CD14-positive monocyte (primary cell): ENCODE results near the gene VWA5B2. TPM values are rescaled to one million over a fixed set of nuclear protein-coding genes. Genes with fewer than 3 reads are reported as not detected.

Experiments
- DNase-seq, 3 donors: peaks; one replicate each; pipeline ENCODE4 v3.0.0-alpha.2; 2011 to 2022
- H2AFZ ChIP-seq: 2 replicates; pipeline ENCODE4 v1.6.0; 2012; ENCODE audit warnings: mild to moderate bottlenecking, low read depth, low read length, inconsistent platforms; ENCODE audit not compliant: insufficient read depth, poor library complexity, severe bottlenecking
- H3K27ac ChIP-seq, 2 donors: 1 replicate in 1 of 2; 2 replicates in 1 of 2; pipeline ENCODE4 v1.5.1; 2012 to 2013; ENCODE audit warnings: low read length in 2 of 2, control low read depth in 1 of 2, inconsistent platforms in 1 of 2, low read depth in 1 of 2, mild to moderate bottlenecking in 1 of 2
- H3K27me3 ChIP-seq, 2 donors: one replicate each; pipeline versions ENCODE4 v1.6.0 to v1.6.1; 2011 to 2013; ENCODE audit warnings: low read length in 2 of 2; ENCODE audit not compliant: control insufficient read depth in 2 of 2, insufficient read depth in 2 of 2
- H3K36me3 ChIP-seq, 2 donors: replicated peaks in 1 of 2; 1 replicate in 1 of 2; 2 replicates in 1 of 2; pipeline versions ENCODE4 v1.5.1 to v1.6.1; 2012 to 2013; ENCODE audit warnings: low read length in 2 of 2, control low read depth in 1 of 2, inconsistent platforms in 1 of 2, mild to moderate bottlenecking in 1 of 2; ENCODE audit not compliant: insufficient read depth in 2 of 2, control insufficient read depth in 1 of 2
- H3K4me1 ChIP-seq, 2 donors: 1 replicate in 1 of 2; 2 replicates in 1 of 2; pipeline versions ENCODE4 v1.5.1 to v1.6.1; 2012 to 2013; ENCODE audit warnings: low read length in 2 of 2, control low read depth in 1 of 2, inconsistent platforms in 1 of 2, mild to moderate bottlenecking in 1 of 2, moderate library complexity in 1 of 2; ENCODE audit not compliant: insufficient read depth in 2 of 2, control insufficient read depth in 1 of 2
- H3K4me2 ChIP-seq: replicated peaks from 2 replicates; pipeline ENCODE3; 2012; ENCODE audit warnings: low read length, moderate library complexity, mild to moderate bottlenecking; ENCODE audit not compliant: poor library complexity, severe bottlenecking; ENCODE audit errors: extremely low read depth
- H3K4me3 ChIP-seq, 3 experiments: fragments of 200-600 bp in 1 of 3; sonication (generic) in 1 of 3; replicated peaks in 1 of 3; 1 replicate in 2 of 3; 2 replicates in 1 of 3; pipeline ENCODE4 v1.5.1; 2011 to 2013; ENCODE audit warnings: low read length in 3 of 3, mild to moderate bottlenecking in 3 of 3, control low read depth in 2 of 3, low read depth in 2 of 3, inconsistent platforms in 1 of 3, moderate library complexity in 1 of 3
- H3K79me2 ChIP-seq: 2 replicates; pipeline ENCODE4 v1.6.0; 2012; ENCODE audit warnings: mild to moderate bottlenecking, control low read depth, inconsistent platforms, low read length, moderate library complexity; ENCODE audit not compliant: insufficient read depth
- H3K9ac ChIP-seq: 2 replicates; pipeline ENCODE4 v1.6.0; 2017; ENCODE audit warnings: low read length, mild to moderate bottlenecking; ENCODE audit not compliant: insufficient read depth, poor library complexity, severe bottlenecking
- H3K9me3 ChIP-seq, 2 donors: replicated peaks in 1 of 2; 1 replicate in 1 of 2; 2 replicates in 1 of 2; pipeline versions ENCODE4 v1.5.1 to v1.6.1; 2012 to 2013; ENCODE audit warnings: low read length in 2 of 2, control low read depth in 1 of 2; ENCODE audit not compliant: control insufficient read depth in 1 of 2, insufficient read depth in 1 of 2
- H4K20me1 ChIP-seq: 2 replicates; pipeline ENCODE4 v1.6.0; 2012; ENCODE audit warnings: mild to moderate bottlenecking, low read length, control low read depth, moderate library complexity; ENCODE audit not compliant: insufficient read depth
- H3K27ac Mint-ChIP-seq, 7 donors: one replicate each; pipeline ENCODE4 v1.8.0; 2020; ENCODE audit warnings: mild to moderate bottlenecking in 7 of 7, mixed read lengths in 7 of 7, moderate library complexity in 6 of 7, inconsistent platforms in 2 of 7
- H3K27me3 Mint-ChIP-seq, 3 donors: one replicate each; pipeline ENCODE4 v1.8.0; 2021 to 2022; ENCODE audit warnings: low read depth in 3 of 3, mild to moderate bottlenecking in 3 of 3, mixed read lengths in 3 of 3, moderate library complexity in 3 of 3, inconsistent platforms in 1 of 3
- H3K36me3 Mint-ChIP-seq, 2 donors: one replicate each; pipeline ENCODE4 v1.8.0; 2020; ENCODE audit warnings: mixed read lengths in 2 of 2, inconsistent platforms in 1 of 2, mild to moderate bottlenecking in 1 of 2
- H3K4me1 Mint-ChIP-seq: one replicate; pipeline ENCODE4 v1.8.0; 2020; ENCODE audit warnings: mild to moderate bottlenecking, mixed read lengths
- H3K4me3 Mint-ChIP-seq, 2 donors: one replicate each; pipeline ENCODE4 v1.8.0; 2020; ENCODE audit warnings: mild to moderate bottlenecking in 2 of 2, mixed read lengths in 2 of 2, moderate library complexity in 1 of 2
- H3K9me3 Mint-ChIP-seq, 7 donors: one replicate each; pipeline ENCODE4 v1.8.0; 2020 to 2022; ENCODE audit warnings: mixed read lengths in 7 of 7, mild to moderate bottlenecking in 6 of 7, moderate library complexity in 6 of 7, inconsistent platforms in 2 of 7
- WGBS: methylation state at CpG from one replicate; pipeline ENCODE4 v1.1.5; 2013; ENCODE audit warnings: missing lambda C conversion rate; ENCODE audit not compliant: insufficient coverage; 5-methylcytosine and 5-hydroxymethylcytosine counted together
- intact Hi-C, 2 donors: fragments of 100-400 bp; cut with micrococcal nuclease; formaldehyde crosslinking; loops; one replicate each; pipeline versions ENCODE4 v1.15.0 to v1.15.1; 2023
- polyA plus RNA-seq, 3 donors: library from polyadenylated mRNA; depleted of rRNA in 1 of 3; unstranded in 2 of 3; stranded (reverse) in 1 of 3; fragments of 300-500 nt in 2 of 3; fragments of >200 nt in 1 of 3; fragmentation: Illumina TruSeq in 2 of 3; gene quantifications; 1 replicate in 2 of 3; 2 replicates in 1 of 3; pipeline ENCODE4 v1.2.3, GENCODE V29; 2012 to 2021
- TF ChIP-seq, protein P1 (sequence below): fragments of 200-600 bp; IDR thresholded peaks from one replicate; pipeline ENCODE4 v1.8.0; 2022; ENCODE audit warnings: antibody characterized with exemption, mild to moderate bottlenecking

VWA5B2 gene
- polyA plus RNA-seq, 3 donors, result 0.32 TPM; not detected in 2

DNA sequence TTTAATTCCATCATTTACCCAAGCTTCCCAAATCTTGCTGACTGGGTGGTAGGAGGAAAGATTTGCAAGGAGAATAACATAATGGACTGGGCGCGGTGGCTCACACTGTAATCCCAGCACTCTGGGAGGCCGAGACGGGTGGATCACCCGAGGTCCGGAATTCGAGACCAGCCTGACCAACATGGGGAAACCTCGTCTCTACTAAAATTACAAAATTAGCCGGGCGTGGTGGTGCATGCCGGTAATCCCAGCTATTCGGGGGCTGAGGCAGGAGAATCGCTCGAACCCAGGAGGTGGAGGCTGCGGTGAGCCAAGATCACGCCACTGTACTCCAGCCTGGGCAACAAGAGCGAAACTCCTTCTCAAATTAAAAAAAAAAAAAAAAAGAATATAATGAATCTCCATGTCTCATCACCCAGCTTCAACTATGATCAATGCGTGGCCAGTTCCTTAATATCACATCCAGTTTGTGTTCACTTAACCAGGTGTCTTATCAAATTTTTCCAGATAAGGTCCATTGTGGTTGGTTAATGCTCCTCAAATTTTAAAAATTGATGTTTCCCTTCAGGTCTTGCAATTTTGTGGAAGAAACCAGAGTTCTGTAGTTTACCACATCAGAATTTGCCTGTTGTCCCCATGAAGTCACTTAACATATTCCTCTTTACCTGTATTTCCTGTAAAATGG lies 44.7 kb upstream of the VWA5B2 start:
- H3K27ac Mint-ChIP-seq, result no peak overlapping the region
- no peaks in the 10 kb centered on the region for H3K27me3 Mint-ChIP-seq
- no peak for DNase-seq
- peaks cover 24% of the 10 kb centered on the region for H3K4me1 Mint-ChIP-seq
- Histone ChIP-seq H3K9me3 (no peaks in the 10 kb centered on the region), H3K4me1 (peaks cover 17 to 25% of the 10 kb centered on the region in 2 donors), H3K27ac (no peak overlapping the region), H3K36me3 (peaks cover 68 to 73% of the 10 kb centered on the region in 2 donors), H3K9ac (no peak overlapping the region), H3K4me2 (no peak overlapping the region), H3K79me2 (peaks cover 36% of the 10 kb centered on the region), H4K20me1 (peaks cover 34% of the 10 kb centered on the region), H3K27me3 (no peaks in the 10 kb centered on the region), H2AFZ (no peak overlapping the region), H3K4me3 (no peak overlapping the region)
- TF ChIP-seq, protein P1, sequence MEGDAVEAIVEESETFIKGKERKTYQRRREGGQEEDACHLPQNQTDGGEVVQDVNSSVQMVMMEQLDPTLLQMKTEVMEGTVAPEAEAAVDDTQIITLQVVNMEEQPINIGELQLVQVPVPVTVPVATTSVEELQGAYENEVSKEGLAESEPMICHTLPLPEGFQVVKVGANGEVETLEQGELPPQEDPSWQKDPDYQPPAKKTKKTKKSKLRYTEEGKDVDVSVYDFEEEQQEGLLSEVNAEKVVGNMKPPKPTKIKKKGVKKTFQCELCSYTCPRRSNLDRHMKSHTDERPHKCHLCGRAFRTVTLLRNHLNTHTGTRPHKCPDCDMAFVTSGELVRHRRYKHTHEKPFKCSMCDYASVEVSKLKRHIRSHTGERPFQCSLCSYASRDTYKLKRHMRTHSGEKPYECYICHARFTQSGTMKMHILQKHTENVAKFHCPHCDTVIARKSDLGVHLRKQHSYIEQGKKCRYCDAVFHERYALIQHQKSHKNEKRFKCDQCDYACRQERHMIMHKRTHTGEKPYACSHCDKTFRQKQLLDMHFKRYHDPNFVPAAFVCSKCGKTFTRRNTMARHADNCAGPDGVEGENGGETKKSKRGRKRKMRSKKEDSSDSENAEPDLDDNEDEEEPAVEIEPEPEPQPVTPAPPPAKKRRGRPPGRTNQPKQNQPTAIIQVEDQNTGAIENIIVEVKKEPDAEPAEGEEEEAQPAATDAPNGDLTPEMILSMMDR, result no peak
- peaks cover 78% of the 10 kb centered on the region in 2 donors for H3K36me3 Mint-ChIP-seq
- no CpG with 5 or more reads among the region's 18 CpGs for WGBS
- intact Hi-C loops, result loop anchor here (1.0 to 5.0 kb wide), 3 partner anchors 10 to 63 kb away; partner anchors contain the start of genes ALG3 (in 2 of the 2), EEF1AKMT4 (in 2 of the 2) and AP2M1 (in 1 of the 2)
- peak overlapping the region in 1 of 2 donors; percentile 97 for H3K4me3 Mint-ChIP-seq
- H3K9me3 Mint-ChIP-seq, result no peaks in the 10 kb centered on the region

DNA sequence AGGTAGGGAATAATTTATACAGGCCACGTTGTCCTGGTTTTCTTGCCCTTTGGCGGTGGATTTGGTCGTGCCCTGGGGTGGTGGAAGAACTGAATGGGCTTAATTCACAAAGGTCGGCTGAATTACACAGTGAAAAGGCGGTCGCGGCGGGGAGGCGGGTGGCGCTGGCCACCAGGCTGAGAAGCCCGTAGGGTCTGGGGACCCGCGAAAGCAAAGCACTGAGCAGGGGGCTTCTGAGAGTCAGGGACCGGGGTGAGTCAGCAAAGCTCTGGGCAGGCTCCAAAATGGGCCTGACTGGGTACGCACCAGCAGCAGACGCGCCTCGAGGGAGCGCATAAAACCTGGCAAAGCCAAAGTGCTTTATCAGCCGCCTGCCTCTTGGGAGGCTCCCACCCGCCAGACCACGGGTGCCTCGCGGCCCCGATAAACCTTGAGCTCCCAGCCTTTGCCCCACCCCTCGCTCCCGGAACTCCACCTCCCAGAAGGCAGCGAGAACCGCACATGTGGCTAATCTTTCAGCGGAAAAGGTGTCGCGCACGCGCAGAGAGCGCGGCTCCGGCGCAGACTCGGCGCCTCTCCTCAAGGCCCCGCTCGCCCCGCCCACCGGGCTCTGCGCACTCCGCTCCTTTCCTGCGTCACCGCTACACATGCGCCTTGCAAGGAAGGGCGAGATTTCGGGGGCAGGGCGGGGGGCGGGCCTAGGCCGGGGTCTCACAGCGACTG lies 43.8 kb upstream of the VWA5B2 start:
- Histone ChIP-seq H3K9me3 (no peaks in the 10 kb centered on the region), H3K27ac (peak overlapping the region; percentile 82 to 89), H3K4me3 (peak overlapping the region; percentile 60 to 94 (median 83)), H3K27me3 (no peaks in the 10 kb centered on the region), H3K79me2 (peaks cover 39% of the 10 kb centered on the region), H3K36me3 (peaks cover 68 to 73% of the 10 kb centered on the region in 2 donors), H4K20me1 (peaks cover 39% of the 10 kb centered on the region), H2AFZ (peak overlapping the region; percentile 83), H3K4me1 (peaks cover 17 to 25% of the 10 kb centered on the region in 2 donors), H3K9ac (peak overlapping the region; percentile 75), H3K4me2 (peak overlapping the region; percentile 93)
- Mint-ChIP-seq H3K27ac (peak overlapping the region; percentile 95 to 99 (median 96)), H3K27me3 (no peaks in the 10 kb centered on the region), H3K4me3 (peak overlapping the region; percentile 97 to 98), H3K9me3 (no peaks in the 10 kb centered on the region), H3K4me1 (peaks cover 23% of the 10 kb centered on the region), H3K36me3 (peaks cover 78% of the 10 kb centered on the region in 2 donors)
- WGBS, result 4% methylated on average over 51 of the region's 55 CpGs
- TF ChIP-seq, protein P1, result no peak
- intact Hi-C loops, result loop anchor here (1.0 to 5.0 kb wide), 3 partner anchors 11 to 62 kb away; partner anchors contain the start of genes ALG3 (in 2 of the 2), AP2M1 (in 2 of the 2) and EEF1AKMT4 (in 2 of the 2)
- peak; percentile 98 to 99 (median 99) for DNase-seq
